CD4-positive, alpha-beta memory T cell (primary cell): ENCODE results near the gene C1orf210. TPM values are rescaled to one million over a fixed set of nuclear protein-coding genes. Genes with fewer than 3 reads are reported as not detected.

Experiments
- CTCF ChIA-PET: fragments of 350-600 bp; sonication (Branson Sonifier 250); formaldehyde crosslinking; loops from one replicate; lab custom pipeline; 2021; ENCODE audit warnings: inconsistent platforms; ENCODE audit not compliant: partially characterized antibody; lab: Charles Lee
- POLR2A ChIA-PET: fragments of 350-600 bp; sonication (Branson Sonifier 250); formaldehyde crosslinking; loops from one replicate; lab custom pipeline; 2021; ENCODE audit not compliant: partially characterized antibody; lab: Charles Lee
- DNase-seq, 5 donors: peaks; one replicate each; pipeline versions ENCODE4 v3.0.0 to v3.0.0-alpha.2; 2020 to 2022; ENCODE audit warnings: mixed read lengths in 1 of 5
- H3K27ac ChIP-seq: one replicate; pipeline ENCODE4 v1.7.0; 2013; ENCODE audit warnings: low read depth, low read length
- H3K27me3 ChIP-seq: 2 replicates; pipeline ENCODE4 v1.7.0; 2013; ENCODE audit warnings: mild to moderate bottlenecking, low read length, moderate library complexity; ENCODE audit not compliant: insufficient read depth
- H3K36me3 ChIP-seq: 2 replicates; pipeline ENCODE4 v1.7.0; 2013; ENCODE audit warnings: mild to moderate bottlenecking, low read length, moderate library complexity; ENCODE audit not compliant: insufficient read depth
- H3K4me1 ChIP-seq: 2 replicates; pipeline ENCODE4 v1.7.0; 2013; ENCODE audit warnings: mild to moderate bottlenecking, low read length, moderate library complexity; ENCODE audit not compliant: insufficient read depth
- H3K4me3 ChIP-seq, 2 donors: one replicate each; pipeline ENCODE4 v1.7.0; 2013; ENCODE audit warnings: low read length in 2 of 2, mild to moderate bottlenecking in 1 of 2
- H3K9me3 ChIP-seq, 2 donors: one replicate each; pipeline ENCODE4 v1.7.0; 2013; ENCODE audit warnings: low read length in 2 of 2, control low read depth in 1 of 2; ENCODE audit not compliant: control insufficient read depth in 1 of 2
- H3K27ac Mint-ChIP-seq, 7 donors: one replicate each; pipeline ENCODE4 v1.8.0; 2020 to 2021; ENCODE audit warnings: mixed read lengths in 7 of 7, mild to moderate bottlenecking in 6 of 7, inconsistent platforms in 3 of 7, moderate library complexity in 3 of 7
- H3K27me3 Mint-ChIP-seq, 2 donors: one replicate each; pipeline ENCODE4 v1.8.0; 2020 to 2021; ENCODE audit warnings: mixed read lengths in 2 of 2
- H3K36me3 Mint-ChIP-seq, 2 donors: one replicate each; pipeline ENCODE4 v1.8.0; 2020 to 2021; ENCODE audit warnings: mixed read lengths in 2 of 2, inconsistent platforms in 1 of 2, mild to moderate bottlenecking in 1 of 2
- H3K4me1 Mint-ChIP-seq, 4 donors: one replicate each; pipeline ENCODE4 v1.8.0; 2020 to 2021; ENCODE audit warnings: mixed read lengths in 4 of 4, mild to moderate bottlenecking in 1 of 4
- H3K4me3 Mint-ChIP-seq, 8 donors: one replicate each; pipeline ENCODE4 v1.8.0; 2020 to 2021; ENCODE audit warnings: mixed read lengths in 8 of 8, mild to moderate bottlenecking in 7 of 8, moderate library complexity in 6 of 8, inconsistent platforms in 3 of 8
- H3K9me3 Mint-ChIP-seq, 8 donors: one replicate each; pipeline ENCODE4 v1.8.0; 2020 to 2021; ENCODE audit warnings: mixed read lengths in 8 of 8, mild to moderate bottlenecking in 5 of 8, inconsistent platforms in 3 of 8, moderate library complexity in 1 of 8
- intact Hi-C: fragments of 100-400 bp; cut with micrococcal nuclease; formaldehyde crosslinking; loops from one replicate; pipeline ENCODE4 v1.15.1; 2023
- polyA plus RNA-seq, 2 donors: library from polyadenylated mRNA; unstranded; fragments of 300-500 nt; fragmentation: Illumina TruSeq; gene quantifications; one replicate each; pipeline ENCODE4 v1.2.3, GENCODE V29; 2021
- total RNA-seq, 2 experiments: library from RNA; stranded (reverse); gene quantifications; one replicate each; pipeline ENCODE4 v1.2.3, GENCODE V29; 2021

C1orf210 gene
- total and polyA plus RNA-seq, 4 experiments from 2014 or later = not detected

GRCh38 chr1:43232482-43232881, 52.9 kb downstream of the C1orf210 start:
- Histone ChIP-seq H3K9me3 (no peaks in the 10 kb centered on the region), H3K4me3 (no peak overlapping the region), H3K27me3 (no peaks in the 10 kb centered on the region), H3K4me1 (no peaks in the 10 kb centered on the region), H3K27ac (no peak overlapping the region), H3K36me3 (no peaks in the 10 kb centered on the region)
- CTCF ChIA-PET = interaction anchor here (1.5 to 12.2 kb wide), 2 partner anchors 136 to 181 kb away, joined by 3 to 218 read pairs; no protein-coding TSS in a partner anchor
- Mint-ChIP-seq H3K4me1 (no peaks in the 10 kb centered on the region), H3K27ac (no peak overlapping the region), H3K36me3 (no peaks in the 10 kb centered on the region), H3K27me3 (peaks cover 2 to 11% of the 10 kb centered on the region in 2 donors), H3K9me3 (no peaks in the 10 kb centered on the region), H3K4me3 (no peak overlapping the region)
- no peak for DNase-seq
- intact Hi-C loops = no loop called here
- POLR2A ChIA-PET = no interaction called here

- no peaks in the 10 kb centered on the region for H3K9me3 ChIP-seq
- H3K36me3 Mint-ChIP-seq = no peaks in the 10 kb centered on the region
- no peak overlapping the region for H3K4me3 Mint-ChIP-seq
- ChIA-PET POLR2A (no interaction called here), CTCF (interaction anchor here (0.7 to 12.2 kb wide), 4 partner anchors 136 to 447 kb away, joined by 3 to 218 read pairs (median 3); no protein-coding TSS in a partner anchor)
- no peak for DNase-seq
- H3K4me1 Mint-ChIP-seq = no peaks in the 10 kb centered on the region
- H3K27ac Mint-ChIP-seq = peak overlapping the region in 1 of 7 donors; percentile 59
- no peaks in the 10 kb centered on the region for H3K9me3 Mint-ChIP-seq
- H3K4me3 ChIP-seq = no peak overlapping the region
- H3K27me3 Mint-ChIP-seq = peaks cover 2 to 14% of the 10 kb centered on the region in 2 donors
- no peak overlapping the region for H3K27ac ChIP-seq
- intact Hi-C loops = no loop called here
- H3K27me3 ChIP-seq = no peaks in the 10 kb centered on the region
- H3K4me1 ChIP-seq = no peaks in the 10 kb centered on the region
- H3K36me3 ChIP-seq = no peaks in the 10 kb centered on the region
These were observed 53.3 kb downstream of the C1orf210 start for GRCh38 chr1:43232074-43232473.

Other genes starting within 250 kb of the C1orf210 start
- gene EBNA1BP2, start 113.3 kb downstream of the C1orf210 start, total RNA-seq = 10 to 100 TPM; 23.6 to 27.6 TPM
- 10 to 100 TPM; 56.7 to 72.2 TPM for gene EBNA1BP2, start 113.3 kb downstream of the C1orf210 start, polyA plus RNA-seq
- not detected for gene CFAP57, start 113.3 kb downstream of the C1orf210 start, total RNA-seq
- under 1 TPM in 1 of 2 donors, not detected in 1; 0.07 TPM for gene CFAP57, start 113.3 kb downstream of the C1orf210 start, polyA plus RNA-seq
- not detected for gene TMEM125, start 15.6 kb downstream of the C1orf210 start, total RNA-seq
- gene TMEM125, start 15.6 kb downstream of the C1orf210 start, polyA plus RNA-seq = not detected
- not detected for gene TIE1, start 15.4 kb upstream of the C1orf210 start, total RNA-seq
- gene TIE1, start 15.4 kb upstream of the C1orf210 start, polyA plus RNA-seq = not detected
- gene MPL, start 52.2 kb upstream of the C1orf210 start, total RNA-seq = not detected
- gene MPL, start 52.2 kb upstream of the C1orf210 start, polyA plus RNA-seq = not detected
- under 1 TPM in 1 of 2 experiments, not detected in 1; 0.32 TPM for gene CDC20, start 73.4 kb upstream of the C1orf210 start, total RNA-seq
- gene CDC20, start 73.4 kb upstream of the C1orf210 start, polyA plus RNA-seq = under 1 TPM in 1 of 2 donors, not detected in 1; 0.14 TPM
- gene ELOVL1, start 82.4 kb upstream of the C1orf210 start, total RNA-seq = 10 to 100 TPM; 45.3 to 46.0 TPM
- 10 to 100 TPM; 86.4 to 99.3 TPM for gene ELOVL1, start 82.4 kb upstream of the C1orf210 start, polyA plus RNA-seq
- 10 to 100 TPM; 34.0 to 35.6 TPM for gene MED8, start 104.2 kb upstream of the C1orf210 start, total RNA-seq
- gene MED8, start 104.2 kb upstream of the C1orf210 start, polyA plus RNA-seq = 10 to 100 TPM; 36.1 to 42.3 TPM
- gene SZT2, start 104.3 kb upstream of the C1orf210 start, total RNA-seq = 100 to 1,000 TPM; 135 to 153 TPM
- gene SZT2, start 104.3 kb upstream of the C1orf210 start, polyA plus RNA-seq = 1 to 10 TPM in 1 of 2 donors, under 1 TPM in 1; 0.69 to 8.9 TPM
- gene HYI, start 168.3 kb upstream of the C1orf210 start, total RNA-seq = 10 to 100 TPM; 30.7 to 33.9 TPM
- gene HYI, start 168.3 kb upstream of the C1orf210 start, polyA plus RNA-seq = 1 to 10 TPM; 7.3 to 7.7 TPM
- gene PTPRF, start 245.3 kb upstream of the C1orf210 start, total RNA-seq = not detected
- gene PTPRF, start 245.3 kb upstream of the C1orf210 start, polyA plus RNA-seq = not detected